Mammary epithelial cell (primary cell): ENCODE data around the gene PARP1.

Source experiments
- EZH2 ChIP-seq: IDR thresholded peaks from 2 replicates; pipeline ENCODE4 v1.6.1; 2012; ENCODE audit warnings: low read length, inconsistent platforms, borderline replicate concordance
- TF ChIP-seq, protein P1 (sequence below), 2 donors: IDR thresholded peaks in 1 of 2; conservative IDR thresholded peaks in 1 of 2; 2 replicates each; pipeline ENCODE4 v1.5.1; 2011 to 2012; ENCODE audit warnings: inconsistent platforms in 2 of 2, low read length in 2 of 2, mild to moderate bottlenecking in 2 of 2, control low read depth in 1 of 2, low read depth in 1 of 2; ENCODE audit not compliant: insufficient read depth in 1 of 2; ENCODE audit errors: extremely low read depth in 1 of 2

GRCh38 chr1:226364514-226364899 lies 43.4 kb downstream of the PARP1 start:
- TF ChIP-seq, protein P1, sequence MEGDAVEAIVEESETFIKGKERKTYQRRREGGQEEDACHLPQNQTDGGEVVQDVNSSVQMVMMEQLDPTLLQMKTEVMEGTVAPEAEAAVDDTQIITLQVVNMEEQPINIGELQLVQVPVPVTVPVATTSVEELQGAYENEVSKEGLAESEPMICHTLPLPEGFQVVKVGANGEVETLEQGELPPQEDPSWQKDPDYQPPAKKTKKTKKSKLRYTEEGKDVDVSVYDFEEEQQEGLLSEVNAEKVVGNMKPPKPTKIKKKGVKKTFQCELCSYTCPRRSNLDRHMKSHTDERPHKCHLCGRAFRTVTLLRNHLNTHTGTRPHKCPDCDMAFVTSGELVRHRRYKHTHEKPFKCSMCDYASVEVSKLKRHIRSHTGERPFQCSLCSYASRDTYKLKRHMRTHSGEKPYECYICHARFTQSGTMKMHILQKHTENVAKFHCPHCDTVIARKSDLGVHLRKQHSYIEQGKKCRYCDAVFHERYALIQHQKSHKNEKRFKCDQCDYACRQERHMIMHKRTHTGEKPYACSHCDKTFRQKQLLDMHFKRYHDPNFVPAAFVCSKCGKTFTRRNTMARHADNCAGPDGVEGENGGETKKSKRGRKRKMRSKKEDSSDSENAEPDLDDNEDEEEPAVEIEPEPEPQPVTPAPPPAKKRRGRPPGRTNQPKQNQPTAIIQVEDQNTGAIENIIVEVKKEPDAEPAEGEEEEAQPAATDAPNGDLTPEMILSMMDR (conservative IDR thresholded peaks at IDR 0.05 in 1 of 2, IDR thresholded peaks at IDR 0.05 in 1 of 2; ENCODE audit: extremely low read depth in 1 of 2, insufficient read depth in 1 of 2, low read depth in 1 of 2, low read length in 2 of 2): no peak
- no peak for TF ChIP-seq EZH2
